NCI-H510A treated with DMSO at 0.1 percent for 48 hours (cell line): Measurements from ENCODE around the gene SH3GLB1.

ENCODE experiments used
- DNase-seq: peaks from one replicate; lab custom pipeline; 2025; lab: John Stamatoyannopoulos, UW

The SH3GLB1 gene

DNA sequence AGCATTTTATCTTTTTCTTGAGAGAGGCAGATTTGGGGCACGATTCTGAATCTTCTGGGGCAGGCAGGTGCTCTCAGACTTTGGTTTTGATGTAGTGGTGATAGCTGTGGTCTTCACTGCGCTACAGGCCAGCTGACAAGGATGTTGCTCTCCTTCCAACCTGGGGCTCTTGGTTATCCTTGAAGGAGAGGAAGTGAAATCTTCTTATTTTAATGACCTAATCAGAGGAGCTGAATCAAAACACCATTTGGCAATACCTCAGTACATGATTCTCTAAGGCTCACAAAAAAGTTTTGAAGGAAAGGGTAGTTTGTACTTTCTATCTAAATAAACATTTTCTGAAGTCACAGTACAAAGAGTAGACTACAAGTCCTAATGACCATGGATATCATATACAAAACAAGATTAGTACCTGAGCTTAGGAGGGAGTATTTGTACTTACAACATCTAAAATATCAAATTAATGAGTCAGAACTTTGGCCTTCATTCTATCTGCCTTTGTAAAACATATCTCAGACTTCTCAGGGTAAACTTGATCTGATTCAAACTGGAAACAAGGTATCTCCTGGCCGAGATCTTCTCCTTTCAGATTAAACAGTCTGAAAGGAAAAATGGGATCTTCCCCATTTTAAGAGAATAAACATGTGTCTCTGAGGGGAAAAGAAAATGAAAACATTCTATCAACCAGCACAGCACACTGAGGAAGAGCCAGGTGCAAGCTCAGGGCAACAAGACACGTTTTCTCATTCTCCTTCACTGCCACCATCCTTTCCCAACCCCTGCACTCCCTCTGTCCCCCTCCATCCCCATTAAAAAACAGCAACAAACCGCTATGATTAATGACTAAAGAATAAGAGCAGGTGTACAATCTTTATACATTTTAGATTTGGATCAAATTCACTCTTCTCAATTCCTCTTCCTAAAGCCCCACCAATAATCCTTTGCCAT, 69.2 kb downstream of the SH3GLB1 start:
- DNase-seq: peak; percentile 84

- DNase-seq: peak; percentile 99
These were observed 70.2 kb downstream of the SH3GLB1 start for GRCh38 chr1:86774305-86775295.

DNA sequence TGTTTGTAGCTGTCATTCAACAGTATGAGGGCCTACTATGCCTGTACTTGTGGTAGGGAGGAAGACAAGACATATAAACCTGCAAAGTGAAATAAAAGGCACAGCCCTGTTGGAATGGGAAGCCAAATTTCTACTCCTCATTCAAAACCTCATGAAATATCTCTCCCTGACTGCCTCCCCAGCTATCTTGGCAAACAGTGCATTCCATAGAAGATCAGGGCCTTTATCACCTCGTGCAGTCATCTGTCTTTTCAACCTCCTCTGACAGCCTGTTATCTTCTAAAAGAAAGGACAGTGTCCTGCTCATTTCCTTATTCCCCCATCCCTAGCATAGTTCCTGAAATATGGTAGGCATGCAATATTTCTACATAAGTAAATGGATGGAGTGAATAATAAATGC, 71.0 kb downstream of the SH3GLB1 start:
- no peak for DNase-seq

DNA sequence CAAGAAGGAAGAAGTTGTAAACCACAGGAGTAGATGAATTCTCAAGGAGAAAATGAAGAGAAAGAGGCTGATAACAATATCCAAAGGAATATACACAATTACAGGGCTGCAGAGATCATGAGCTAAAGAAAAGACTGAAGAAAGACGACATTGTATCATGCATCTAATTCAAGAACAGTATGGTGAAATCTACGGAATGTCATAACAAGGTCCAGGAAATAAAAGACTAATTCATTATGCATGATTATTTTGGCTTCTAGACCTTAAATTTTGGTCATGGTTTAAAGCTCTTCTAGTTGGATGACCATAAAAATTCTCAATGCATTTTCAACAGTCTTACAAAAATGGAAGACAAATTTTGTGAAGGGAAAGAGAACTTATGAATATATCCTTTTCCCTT, 71.7 kb downstream of the SH3GLB1 start:
- DNase-seq: no peak

DNA sequence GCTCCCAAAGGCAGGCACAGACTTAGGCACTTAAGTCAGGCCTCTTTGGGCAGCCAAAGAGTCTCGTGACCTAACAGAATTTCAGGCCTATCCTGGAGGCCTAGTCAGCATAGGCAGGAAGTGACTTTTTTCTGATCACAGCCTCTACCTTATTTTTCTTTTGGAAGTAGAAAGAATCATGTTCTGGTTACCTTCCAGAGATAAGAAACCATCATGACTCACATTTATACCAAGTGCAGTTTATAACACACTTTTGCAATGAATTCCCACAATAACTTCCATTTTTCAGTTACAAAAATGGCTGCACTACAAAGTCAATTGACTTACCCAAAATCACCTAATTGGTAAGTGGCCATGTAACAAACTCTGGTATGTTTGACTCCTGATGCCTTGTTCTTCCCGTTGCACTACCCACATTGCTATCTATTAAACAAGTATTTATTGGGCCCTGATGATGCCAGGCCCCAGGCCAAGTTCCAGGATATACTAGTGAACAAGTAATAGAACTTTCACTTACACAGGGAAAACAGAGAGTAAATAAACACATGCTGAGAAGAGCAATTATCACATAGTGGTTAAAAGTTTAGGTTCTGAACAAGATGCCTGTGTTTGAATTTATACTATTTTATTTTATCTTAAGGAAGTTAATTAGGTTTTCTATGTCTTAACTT, 74.3 kb downstream of the SH3GLB1 start:
- no peak for DNase-seq

- peak; percentile 83 for DNase-seq
These were observed 75.2 kb downstream of the SH3GLB1 start for GRCh38 chr1:86779308-86780191.

DNA sequence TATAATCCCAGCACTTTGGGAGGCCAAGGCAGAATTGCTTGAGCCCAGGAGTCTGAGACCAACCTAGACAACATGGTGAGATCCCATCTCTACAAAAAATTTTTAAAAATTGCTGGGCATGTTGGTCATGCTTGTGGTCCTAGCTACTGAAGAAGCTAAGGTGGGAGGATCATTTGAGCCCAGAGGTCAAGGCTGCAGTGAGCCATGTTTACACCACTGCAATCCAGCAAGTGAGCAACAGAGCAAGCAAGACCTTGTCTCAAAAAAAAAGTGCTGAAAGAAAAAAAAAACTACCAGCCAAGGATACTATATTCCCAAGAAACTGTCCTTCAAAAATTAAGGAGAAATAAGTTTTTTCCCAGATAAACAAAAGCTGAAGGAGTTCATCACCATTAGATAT, 78.1 kb downstream of the SH3GLB1 start:
- no peak for DNase-seq

- no peak for DNase-seq
These were observed 83.2 kb downstream of the SH3GLB1 start for GRCh38 chr1:86787621-86788020.

DNA sequence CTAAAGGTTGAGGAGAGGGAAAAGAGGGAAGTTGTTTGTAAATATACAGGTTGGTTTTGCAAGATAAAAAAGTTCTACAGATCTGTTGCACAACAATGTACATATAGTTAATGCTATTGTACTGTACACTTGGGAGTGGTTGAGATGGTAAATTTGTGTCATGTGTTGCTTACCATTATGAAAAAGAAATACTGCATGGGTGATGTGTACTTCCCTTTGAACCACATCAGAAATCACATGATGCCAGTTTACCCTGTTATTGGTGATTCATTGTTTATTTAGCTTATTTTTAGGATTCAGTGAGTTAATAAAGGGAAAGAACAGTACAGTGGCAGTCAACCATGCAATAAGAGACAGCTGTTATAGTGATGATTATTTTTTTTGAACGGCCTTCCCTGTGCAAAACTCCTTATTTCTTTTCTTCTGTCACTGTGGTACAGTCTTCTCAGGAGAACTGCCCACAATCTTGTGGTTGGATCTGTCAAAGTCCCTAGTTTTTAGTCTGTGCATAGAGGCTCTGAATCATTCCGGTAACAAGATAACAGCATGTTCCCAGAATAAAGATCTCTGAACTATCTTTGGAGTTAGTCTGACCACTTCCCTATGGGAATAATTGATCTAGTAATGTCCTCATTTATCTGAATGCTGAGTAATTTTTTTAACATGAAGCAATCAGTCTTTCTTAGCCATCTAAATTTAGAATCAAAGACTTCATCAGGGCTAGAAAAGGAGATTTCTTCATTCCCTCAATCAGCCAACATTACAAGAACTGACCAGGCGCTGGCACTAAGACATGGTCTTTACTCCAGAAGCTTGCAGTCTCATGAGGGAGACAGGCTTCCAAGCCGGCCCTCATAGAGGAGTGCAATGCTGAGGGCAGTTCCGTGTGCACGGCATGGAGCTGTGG, 84.2 kb downstream of the SH3GLB1 start:
- DNase-seq: peak; percentile 74

GRCh38 chr1:86795316-86795715, 90.9 kb downstream of the SH3GLB1 start:
- no peak for DNase-seq
